ENCODE results near the gene TMEM150A. TPM values are rescaled to one million over a fixed set of nuclear protein-coding genes. Genes with fewer than 3 reads are reported as not detected.

TMEM150A gene
- total RNA-seq, 1 donor = 20.6 TPM

DNA sequence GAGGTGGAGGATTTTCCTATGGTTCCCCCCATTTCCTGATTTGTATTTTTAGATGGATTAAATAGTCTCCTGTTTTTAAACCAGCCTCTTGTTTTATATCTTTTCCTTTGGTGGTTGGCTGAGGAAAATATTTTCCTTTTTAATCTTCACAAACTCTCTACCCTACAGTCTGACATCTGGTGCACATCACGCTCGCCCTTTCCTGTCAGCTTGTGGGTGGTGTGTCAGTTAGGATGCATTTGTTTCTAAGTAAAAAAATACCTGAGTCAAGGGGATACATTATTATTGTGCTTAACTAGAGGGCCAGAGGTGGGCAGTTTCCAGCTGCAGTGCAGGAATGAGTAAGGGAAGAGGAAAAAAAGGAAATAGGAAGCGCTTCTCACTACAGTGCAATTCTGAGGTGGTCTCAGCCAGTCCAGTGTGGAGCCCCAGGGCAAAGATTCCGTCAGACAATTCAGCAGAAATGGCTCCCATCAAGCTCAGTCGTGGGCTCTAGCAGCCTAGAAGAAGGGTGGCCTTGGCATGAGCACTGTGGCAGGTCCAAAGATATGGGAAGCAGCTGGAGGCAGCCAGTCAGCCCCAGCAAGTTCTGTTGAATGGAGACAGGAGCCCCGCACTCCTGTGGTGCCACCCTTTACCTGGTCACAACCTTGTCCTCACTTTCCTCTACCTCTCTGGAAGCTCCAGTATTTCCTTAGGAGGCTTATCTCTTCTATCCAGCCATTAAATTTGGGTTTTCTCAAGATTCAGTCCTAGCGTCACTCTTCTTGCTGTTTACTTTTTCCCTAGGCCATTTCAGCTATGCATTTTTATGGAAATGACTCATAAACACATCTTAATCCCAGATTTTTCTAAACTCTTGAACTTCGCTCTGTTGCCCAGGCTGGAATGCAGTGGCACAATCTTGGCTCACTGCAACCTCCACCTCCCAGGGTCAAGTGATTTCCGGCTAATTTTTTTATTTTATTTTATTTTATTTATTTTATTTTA lies 47.0 kb upstream of the TMEM150A start:
- no peaks in the 10 kb centered on the region for H3K27me3 ChIP-seq (ENCODE audit: insufficient read depth, low read length)
- H2AFZ ChIP-seq (ENCODE audit: low read length) = no peak overlapping the region
- peak; percentile 78 for DNase-seq (ENCODE audit: insufficient read length, low spot score, missing footprints)
- H3K4me2 ChIP-seq (ENCODE audit: insufficient read depth, low read length) = peak overlapping the region; percentile 52
- peaks cover 64% of the 10 kb centered on the region for H3K36me3 ChIP-seq (ENCODE audit: insufficient read depth, low read length)
- peak overlapping the region; percentile 88 for H3K27ac ChIP-seq (ENCODE audit: low read depth, low read length)
- H3K79me2 ChIP-seq (ENCODE audit: insufficient read depth, low read length) = no peaks in the 10 kb centered on the region
- H4K20me1 ChIP-seq (ENCODE audit: insufficient read depth, low read length) = no peaks in the 10 kb centered on the region
- TF ChIP-seq, protein P1, sequence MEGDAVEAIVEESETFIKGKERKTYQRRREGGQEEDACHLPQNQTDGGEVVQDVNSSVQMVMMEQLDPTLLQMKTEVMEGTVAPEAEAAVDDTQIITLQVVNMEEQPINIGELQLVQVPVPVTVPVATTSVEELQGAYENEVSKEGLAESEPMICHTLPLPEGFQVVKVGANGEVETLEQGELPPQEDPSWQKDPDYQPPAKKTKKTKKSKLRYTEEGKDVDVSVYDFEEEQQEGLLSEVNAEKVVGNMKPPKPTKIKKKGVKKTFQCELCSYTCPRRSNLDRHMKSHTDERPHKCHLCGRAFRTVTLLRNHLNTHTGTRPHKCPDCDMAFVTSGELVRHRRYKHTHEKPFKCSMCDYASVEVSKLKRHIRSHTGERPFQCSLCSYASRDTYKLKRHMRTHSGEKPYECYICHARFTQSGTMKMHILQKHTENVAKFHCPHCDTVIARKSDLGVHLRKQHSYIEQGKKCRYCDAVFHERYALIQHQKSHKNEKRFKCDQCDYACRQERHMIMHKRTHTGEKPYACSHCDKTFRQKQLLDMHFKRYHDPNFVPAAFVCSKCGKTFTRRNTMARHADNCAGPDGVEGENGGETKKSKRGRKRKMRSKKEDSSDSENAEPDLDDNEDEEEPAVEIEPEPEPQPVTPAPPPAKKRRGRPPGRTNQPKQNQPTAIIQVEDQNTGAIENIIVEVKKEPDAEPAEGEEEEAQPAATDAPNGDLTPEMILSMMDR (IDR thresholded peaks at IDR 0.05; ENCODE audit: extremely low read depth, low read depth, low read length) = no peak
- H3K4me3 ChIP-seq (ENCODE audit: insufficient read depth, low read length) = no peak overlapping the region
- H3K4me1 ChIP-seq (ENCODE audit: insufficient read depth, low read length) = peaks cover 42% of the 10 kb centered on the region
- no peaks in the 10 kb centered on the region for H3K9me3 ChIP-seq (ENCODE audit: low read depth, low read length)

DNA sequence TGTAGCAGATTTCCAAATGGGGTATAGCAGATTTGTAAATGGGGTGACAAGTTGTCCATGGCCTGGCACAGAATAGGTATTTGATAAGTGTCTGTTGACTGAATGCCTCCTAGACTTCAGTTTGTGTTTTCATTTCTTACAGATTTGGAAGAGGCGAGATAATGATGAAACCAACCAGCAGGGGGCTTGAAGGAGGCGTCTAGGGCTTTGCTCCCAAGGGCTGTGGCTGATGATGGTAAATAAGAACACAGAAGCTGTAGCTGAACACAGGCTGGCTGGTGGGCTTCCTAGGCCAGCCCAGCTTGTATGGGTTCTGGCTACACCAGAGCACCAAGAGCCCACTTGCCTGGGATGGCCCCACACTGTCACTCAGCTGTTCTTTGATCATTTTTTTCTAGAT lies 46.1 kb upstream of the TMEM150A start:
- no peak overlapping the region for H3K4me3 ChIP-seq (ENCODE audit: insufficient read depth, low read length)
- peak; percentile 73 for DNase-seq (ENCODE audit: insufficient read length, low spot score, missing footprints)
- peak overlapping the region; percentile 88 for H3K27ac ChIP-seq (ENCODE audit: low read depth, low read length)
- no peak overlapping the region for H3K4me2 ChIP-seq (ENCODE audit: insufficient read depth, low read length)
- no peaks in the 10 kb centered on the region for H3K27me3 ChIP-seq (ENCODE audit: insufficient read depth, low read length)
- no peak overlapping the region for H2AFZ ChIP-seq (ENCODE audit: low read length)
- peaks cover 38% of the 10 kb centered on the region for H3K4me1 ChIP-seq (ENCODE audit: insufficient read depth, low read length)
- TF ChIP-seq, protein P1 (IDR thresholded peaks at IDR 0.05; ENCODE audit: extremely low read depth, low read depth, low read length) = peak; percentile 79
- H3K36me3 ChIP-seq (ENCODE audit: insufficient read depth, low read length) = peaks cover 68% of the 10 kb centered on the region
- no peaks in the 10 kb centered on the region for H3K9me3 ChIP-seq (ENCODE audit: low read depth, low read length)
- H3K79me2 ChIP-seq (ENCODE audit: insufficient read depth, low read length) = no peaks in the 10 kb centered on the region
- H4K20me1 ChIP-seq (ENCODE audit: insufficient read depth, low read length) = no peaks in the 10 kb centered on the region

DNA sequence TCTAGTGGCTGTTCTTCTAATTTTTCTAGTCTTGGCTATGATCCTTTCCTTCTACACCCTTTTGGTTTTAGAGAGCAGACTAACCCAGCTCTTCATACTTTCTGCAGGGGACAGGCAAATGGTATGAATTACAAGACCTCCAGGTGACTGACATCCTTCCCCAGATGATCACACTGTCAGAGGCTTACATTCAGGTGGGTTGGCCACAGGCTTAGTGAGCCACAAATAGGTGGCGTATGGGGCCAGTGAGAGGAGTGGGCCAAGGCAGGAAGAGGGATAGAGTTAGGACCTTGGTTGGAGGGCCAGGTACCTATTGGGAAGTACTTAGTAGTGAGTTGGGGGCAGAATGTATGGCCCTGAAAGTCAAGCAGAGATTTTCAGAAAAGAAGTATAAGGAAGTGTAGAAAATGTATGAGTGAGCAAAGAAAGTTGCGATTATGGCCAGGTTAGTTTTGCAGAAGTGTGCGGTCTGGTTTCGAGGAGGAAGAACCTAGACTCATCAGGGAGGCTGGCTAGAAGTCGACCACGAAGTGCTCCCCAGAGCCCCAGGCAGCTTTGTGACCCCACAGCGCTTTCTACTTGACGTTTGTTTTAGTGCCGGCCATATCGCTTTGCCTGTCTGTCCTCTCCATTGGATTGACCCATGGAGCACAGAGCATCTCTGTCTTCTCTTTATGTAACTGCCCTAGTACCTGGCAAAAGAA lies 45.5 kb upstream of the TMEM150A start:
- Histone ChIP-seq H2AFZ (ENCODE audit: low read length) (no peak overlapping the region), H3K36me3 (ENCODE audit: insufficient read depth, low read length) (peaks cover 68% of the 10 kb centered on the region), H3K79me2 (ENCODE audit: insufficient read depth, low read length) (no peaks in the 10 kb centered on the region), H3K4me2 (ENCODE audit: insufficient read depth, low read length) (no peak overlapping the region), H3K27ac (ENCODE audit: low read depth, low read length) (peak overlapping the region; percentile 88), H3K9me3 (ENCODE audit: low read depth, low read length) (no peaks in the 10 kb centered on the region), H3K27me3 (ENCODE audit: insufficient read depth, low read length) (no peaks in the 10 kb centered on the region), H4K20me1 (ENCODE audit: insufficient read depth, low read length) (no peaks in the 10 kb centered on the region), H3K4me1 (ENCODE audit: insufficient read depth, low read length) (peaks cover 32% of the 10 kb centered on the region), H3K4me3 (ENCODE audit: insufficient read depth, low read length) (no peak overlapping the region)
- DNase-seq (ENCODE audit: insufficient read length, low spot score, missing footprints) = no peak
- TF ChIP-seq, protein P1 (IDR thresholded peaks at IDR 0.05; ENCODE audit: extremely low read depth, low read depth, low read length) = no peak

DNA sequence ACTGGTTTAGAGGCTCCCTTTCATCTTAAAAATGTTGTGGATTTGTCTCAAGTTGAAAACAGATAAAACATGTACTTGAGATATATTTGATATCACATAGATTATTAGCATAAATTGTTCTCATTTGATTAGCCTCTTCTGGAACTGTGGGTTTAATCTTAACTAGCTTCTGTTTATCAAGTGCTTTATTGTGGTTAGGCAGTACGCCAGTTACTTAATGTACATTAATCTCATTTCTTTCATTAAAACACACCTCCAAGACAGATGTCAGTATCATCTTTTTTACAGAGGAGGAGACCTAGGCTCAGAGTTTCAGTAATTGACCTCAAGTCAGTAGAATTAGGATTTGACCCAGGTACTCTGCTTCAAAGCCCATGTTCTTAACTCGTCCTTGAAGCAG lies 43.7 kb upstream of the TMEM150A start:
- Histone ChIP-seq H3K4me2 (ENCODE audit: insufficient read depth, low read length) (no peak overlapping the region), H4K20me1 (ENCODE audit: insufficient read depth, low read length) (no peaks in the 10 kb centered on the region), H3K79me2 (ENCODE audit: insufficient read depth, low read length) (no peaks in the 10 kb centered on the region), H3K36me3 (ENCODE audit: insufficient read depth, low read length) (peaks cover 82% of the 10 kb centered on the region), H3K27me3 (ENCODE audit: insufficient read depth, low read length) (no peaks in the 10 kb centered on the region), H3K4me1 (ENCODE audit: insufficient read depth, low read length) (peaks cover 20% of the 10 kb centered on the region), H3K27ac (ENCODE audit: low read depth, low read length) (no peak overlapping the region), H3K4me3 (ENCODE audit: insufficient read depth, low read length) (no peak overlapping the region), H3K9me3 (ENCODE audit: low read depth, low read length) (no peaks in the 10 kb centered on the region), H2AFZ (ENCODE audit: low read length) (no peak overlapping the region)
- TF ChIP-seq, protein P1 (IDR thresholded peaks at IDR 0.05; ENCODE audit: extremely low read depth, low read depth, low read length) = no peak
- DNase-seq (ENCODE audit: insufficient read length, low spot score, missing footprints) = no peak

Measured in osteoblast (primary cell).